ENCODE results near the gene SERGEF. TPM values are rescaled to one million over a fixed set of nuclear protein-coding genes. Genes with fewer than 3 reads are reported as not detected.

The SERGEF gene
- total RNA-seq, 2 donors from 2014 or later, result 20.8 to 28.7 TPM

DNA sequence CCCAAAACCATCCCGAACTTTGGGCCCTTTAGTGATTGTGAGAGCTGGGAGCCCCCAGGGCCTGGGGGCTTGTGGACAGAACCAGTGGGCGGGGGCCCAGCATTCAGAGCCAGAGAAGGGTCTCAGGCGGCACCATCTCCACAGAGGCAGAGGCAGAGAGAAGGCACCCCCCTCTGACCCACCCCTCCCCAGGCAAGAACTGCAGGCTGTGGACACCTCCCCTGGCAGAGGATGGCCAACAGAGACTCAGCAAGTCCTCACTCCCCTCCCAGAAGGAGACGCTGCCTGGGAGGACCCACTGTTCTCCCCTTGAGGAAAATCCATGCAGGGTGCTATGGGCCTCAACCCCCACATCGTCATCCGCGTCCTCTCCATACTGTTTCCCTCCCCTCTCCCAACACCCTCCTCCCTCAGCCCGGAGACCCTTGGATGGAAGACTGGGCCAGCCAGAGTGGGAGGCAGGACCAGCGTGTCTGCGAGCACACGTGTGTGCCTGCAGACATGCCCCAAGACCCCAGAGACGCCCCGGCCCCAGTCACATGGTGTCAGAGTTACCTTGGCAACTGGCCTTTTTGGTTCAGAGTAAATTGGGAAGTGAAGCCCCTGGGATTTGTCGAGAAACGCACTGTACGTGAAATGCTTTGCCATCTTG lies 235.6 kb downstream of the SERGEF start:
- Histone ChIP-seq H3K36me3 (replicated peaks in 1 of 2; ENCODE audit: insufficient read depth in 1 of 2, low read depth in 2 of 2) (no peaks in the 10 kb centered on the region), H3K4me3 (no peak overlapping the region), H3K9me3 (no peaks in the 10 kb centered on the region), H3K27ac (no peak overlapping the region), H3K4me1 (no peaks in the 10 kb centered on the region), H3K27me3 (no peaks in the 10 kb centered on the region)
- WGBS, 2 donors, result 81 to 89% methylated on average over 13 to 16 of the region's 16 CpGs
- ATAC-seq (no peak), DNase-seq (no peak)
- intact Hi-C loops (cut with DNase I), result no loop called here
- TF ChIP-seq, protein P1, sequence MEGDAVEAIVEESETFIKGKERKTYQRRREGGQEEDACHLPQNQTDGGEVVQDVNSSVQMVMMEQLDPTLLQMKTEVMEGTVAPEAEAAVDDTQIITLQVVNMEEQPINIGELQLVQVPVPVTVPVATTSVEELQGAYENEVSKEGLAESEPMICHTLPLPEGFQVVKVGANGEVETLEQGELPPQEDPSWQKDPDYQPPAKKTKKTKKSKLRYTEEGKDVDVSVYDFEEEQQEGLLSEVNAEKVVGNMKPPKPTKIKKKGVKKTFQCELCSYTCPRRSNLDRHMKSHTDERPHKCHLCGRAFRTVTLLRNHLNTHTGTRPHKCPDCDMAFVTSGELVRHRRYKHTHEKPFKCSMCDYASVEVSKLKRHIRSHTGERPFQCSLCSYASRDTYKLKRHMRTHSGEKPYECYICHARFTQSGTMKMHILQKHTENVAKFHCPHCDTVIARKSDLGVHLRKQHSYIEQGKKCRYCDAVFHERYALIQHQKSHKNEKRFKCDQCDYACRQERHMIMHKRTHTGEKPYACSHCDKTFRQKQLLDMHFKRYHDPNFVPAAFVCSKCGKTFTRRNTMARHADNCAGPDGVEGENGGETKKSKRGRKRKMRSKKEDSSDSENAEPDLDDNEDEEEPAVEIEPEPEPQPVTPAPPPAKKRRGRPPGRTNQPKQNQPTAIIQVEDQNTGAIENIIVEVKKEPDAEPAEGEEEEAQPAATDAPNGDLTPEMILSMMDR (IDR thresholded peaks at IDR 0.05), result no peak
- no peak for TF ChIP-seq POLR2A (IDR thresholded peaks at IDR 0.05)

DNA sequence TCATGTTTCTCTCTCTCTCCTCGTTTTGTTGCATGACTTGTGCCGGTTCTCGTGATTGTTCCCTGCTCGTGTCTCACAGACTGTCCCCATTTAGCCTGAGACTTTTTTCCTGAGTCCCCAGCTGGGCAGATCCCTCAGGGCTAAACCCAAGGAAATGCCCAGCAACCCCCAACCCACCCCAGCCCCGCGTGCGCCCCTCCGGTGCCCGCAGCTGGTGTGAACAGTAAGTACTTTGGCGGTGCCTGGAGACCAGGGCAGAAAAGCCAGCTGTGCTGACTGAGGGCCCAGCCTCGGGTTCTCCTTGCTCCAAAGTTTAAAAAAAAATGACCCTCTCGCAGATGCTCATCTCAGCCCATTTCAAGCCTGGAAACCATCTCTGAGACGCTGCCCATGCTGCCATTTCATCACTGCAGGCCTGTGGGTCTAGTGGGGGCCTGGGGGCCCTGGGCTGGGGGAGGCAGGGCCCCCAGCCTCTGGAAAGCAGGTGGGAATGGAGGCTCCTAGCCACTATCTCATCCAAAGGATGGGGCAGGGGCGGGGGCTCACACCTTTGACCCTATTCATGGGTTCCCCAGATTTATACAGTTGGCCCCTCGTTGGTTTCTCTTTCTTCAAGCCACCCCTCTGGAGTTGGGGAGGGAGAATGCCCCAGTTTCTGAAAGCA lies 236.5 kb downstream of the SERGEF start:
- Histone ChIP-seq H3K9me3 (no peaks in the 10 kb centered on the region), H3K27ac (no peak overlapping the region), H3K36me3 (replicated peaks in 1 of 2; ENCODE audit: insufficient read depth in 1 of 2, low read depth in 2 of 2) (no peaks in the 10 kb centered on the region), H3K4me1 (no peaks in the 10 kb centered on the region), H3K4me3 (no peak overlapping the region), H3K27me3 (no peaks in the 10 kb centered on the region)
- intact Hi-C loops (cut with DNase I), result no loop called here
- ATAC-seq (no peak), DNase-seq (peak in 2 of 4 donors; percentile 14 to 24)
- TF ChIP-seq, protein P1 (IDR thresholded peaks at IDR 0.05), result no peak
- no peak for TF ChIP-seq POLR2A (IDR thresholded peaks at IDR 0.05)
- WGBS, 2 donors, result 73 to 74% methylated on average over 14 to 15 of the region's 15 CpGs

DNA sequence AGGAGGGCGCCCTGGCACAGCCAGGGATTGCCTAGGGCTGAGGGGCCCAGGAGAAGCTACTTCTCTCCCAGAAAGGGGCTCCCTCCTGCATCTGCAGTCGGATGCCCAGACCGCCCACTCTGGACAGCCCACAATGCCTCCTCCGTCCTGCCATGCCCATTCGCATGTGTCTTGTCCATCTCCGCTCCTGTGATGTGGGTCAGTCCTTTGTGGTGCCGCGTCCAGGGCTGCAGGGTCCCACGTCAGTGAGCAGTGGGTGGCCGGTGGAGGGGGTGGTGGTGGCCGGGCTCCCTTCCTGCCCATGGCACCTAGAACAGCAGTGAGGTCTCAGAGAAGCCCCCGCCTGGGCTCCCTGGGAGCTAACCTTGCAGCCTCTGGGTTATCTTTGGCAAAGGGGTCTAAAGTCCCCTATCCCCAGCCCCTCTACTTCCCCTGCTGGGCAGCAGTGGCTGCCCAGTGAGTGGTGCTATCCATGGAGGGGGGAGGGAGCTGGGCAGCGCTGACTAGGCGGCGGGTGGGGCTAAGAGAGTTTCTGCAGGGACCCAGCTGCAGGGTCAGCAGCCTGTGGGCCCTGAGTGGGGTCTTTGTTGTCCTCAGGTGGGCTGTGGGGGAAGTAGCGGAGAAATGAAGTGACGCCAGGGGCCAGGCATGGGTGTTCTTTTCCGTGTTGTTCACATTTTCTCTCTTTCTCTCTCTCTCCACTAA lies 237.2 kb downstream of the SERGEF start:
- TF ChIP-seq, protein P1 (IDR thresholded peaks at IDR 0.05), result no peak
- no peak for TF ChIP-seq POLR2A (IDR thresholded peaks at IDR 0.05)
- no peak overlapping the region for H3K27ac ChIP-seq
- no peaks in the 10 kb centered on the region for H3K27me3 ChIP-seq
- H3K4me3 ChIP-seq, result no peak overlapping the region
- ATAC-seq, result no peak
- intact Hi-C loops (cut with DNase I), result no loop called here
- no peak for DNase-seq
- no peaks in the 10 kb centered on the region for H3K9me3 ChIP-seq
- H3K36me3 ChIP-seq (replicated peaks in 1 of 2; ENCODE audit: insufficient read depth in 1 of 2, low read depth in 2 of 2), result no peaks in the 10 kb centered on the region
- WGBS, 2 donors, result 79 to 89% methylated on average over 6 to 18 of the region's 18 CpGs
- no peaks in the 10 kb centered on the region for H3K4me1 ChIP-seq

DNA sequence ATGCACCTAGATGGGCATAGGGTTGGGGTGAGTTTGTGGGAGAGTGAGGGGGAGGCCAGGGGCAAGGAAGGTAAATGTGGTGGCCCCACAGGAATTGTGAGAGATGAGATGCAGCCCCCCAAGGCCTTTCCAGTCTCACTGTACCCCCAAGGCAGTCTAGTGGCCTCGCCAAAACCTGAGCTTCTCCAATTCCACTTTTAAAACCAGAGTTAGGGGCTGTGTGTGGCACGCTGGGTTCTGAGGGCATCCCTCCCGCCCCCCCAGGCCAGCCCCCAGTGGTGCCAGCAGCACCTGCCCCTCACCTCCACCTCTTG lies 237.9 kb downstream of the SERGEF start:
- intact Hi-C loops (cut with DNase I), result no loop called here
- WGBS, 2 donors, result 87 to 88% methylated on average over 3 of the region's 3 CpGs
- no peaks in the 10 kb centered on the region for H3K27me3 ChIP-seq

More for the DNA sequence above, 237.9 kb downstream of the SERGEF start:
- no peaks in the 10 kb centered on the region for H3K9me3 ChIP-seq
- no peak overlapping the region for H3K27ac ChIP-seq
- no peaks in the 10 kb centered on the region for H3K36me3 ChIP-seq (replicated peaks in 1 of 2; ENCODE audit: insufficient read depth in 1 of 2, low read depth in 2 of 2)
- no peak for DNase-seq
- no peak for ATAC-seq
- H3K4me3 ChIP-seq, result no peak overlapping the region
- TF ChIP-seq, protein P1 (IDR thresholded peaks at IDR 0.05), result no peak
- TF ChIP-seq POLR2A (IDR thresholded peaks at IDR 0.05), result no peak
- H3K4me1 ChIP-seq, result peaks cover 4% of the 10 kb centered on the region

All from body of pancreas (tissue), 4 donors.